CD4-positive, alpha-beta T cell treated with Interleukin-6 for 4 hours (primary cell): Measurements from ENCODE around the gene GRK5.
A peak's percentile ranks its signal among the peaks of the same experiment; 100 is the strongest.

Experiments
- DNase-seq: peaks from one replicate; pipeline ENCODE4 v3.0.0-alpha.2; 2020; ENCODE audit warnings: mixed read lengths

The GRK5 gene

DNA sequence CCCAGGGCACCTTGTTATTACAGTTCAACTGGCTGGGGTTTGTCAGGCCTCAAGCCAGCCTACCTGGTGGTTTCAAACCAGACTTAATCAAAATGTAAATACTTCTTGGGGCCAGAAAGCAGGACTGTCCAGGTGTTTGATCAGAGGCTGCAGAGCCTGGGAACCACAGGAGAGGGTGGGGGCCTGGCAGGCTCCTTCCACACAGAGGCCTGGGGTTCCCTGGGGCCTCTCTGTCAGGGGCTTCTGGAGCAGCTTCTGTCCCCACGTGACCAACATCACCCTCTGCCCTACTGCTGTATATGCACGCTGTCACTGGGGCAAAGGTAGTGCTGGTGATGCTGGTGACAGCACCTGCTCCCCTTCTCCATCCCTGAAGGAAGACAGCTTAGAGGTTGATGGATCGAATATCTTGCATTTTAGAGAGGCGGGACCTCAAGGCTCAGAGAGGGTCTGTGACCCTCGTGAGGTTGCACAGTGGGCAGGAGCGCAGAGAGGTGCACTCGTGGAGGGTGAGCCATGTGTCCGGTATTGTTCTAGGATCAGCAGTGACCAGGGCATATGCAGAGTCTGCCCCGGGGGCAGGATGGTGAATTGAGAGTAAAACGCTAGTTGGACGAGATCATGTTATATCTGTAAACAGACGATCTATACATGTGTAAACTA, 95.4 kb downstream of the GRK5 start:
- DNase-seq: no peak

- no peak for DNase-seq
Observed at GRCh38 chr10:119303886-119304285, 96.5 kb downstream of the GRK5 start.

GRCh38 chr10:119304541-119304940, 97.2 kb downstream of the GRK5 start:
- DNase-seq: no peak

- peak; percentile 90 for DNase-seq
Observed at GRCh38 chr10:119305860-119306513, 98.6 kb downstream of the GRK5 start.

- peak; percentile 86 for DNase-seq
Observed at GRCh38 chr10:119306514-119306951, 99.2 kb downstream of the GRK5 start.

GRCh38 chr10:119306986-119307392, 99.6 kb downstream of the GRK5 start:
- peak; percentile 42 for DNase-seq

- no peak for DNase-seq
Observed at GRCh38 chr10:119308089-119308488, 100.7 kb downstream of the GRK5 start.

GRCh38 chr10:119308551-119309422, 101.4 kb downstream of the GRK5 start:
- DNase-seq: no peak

DNA sequence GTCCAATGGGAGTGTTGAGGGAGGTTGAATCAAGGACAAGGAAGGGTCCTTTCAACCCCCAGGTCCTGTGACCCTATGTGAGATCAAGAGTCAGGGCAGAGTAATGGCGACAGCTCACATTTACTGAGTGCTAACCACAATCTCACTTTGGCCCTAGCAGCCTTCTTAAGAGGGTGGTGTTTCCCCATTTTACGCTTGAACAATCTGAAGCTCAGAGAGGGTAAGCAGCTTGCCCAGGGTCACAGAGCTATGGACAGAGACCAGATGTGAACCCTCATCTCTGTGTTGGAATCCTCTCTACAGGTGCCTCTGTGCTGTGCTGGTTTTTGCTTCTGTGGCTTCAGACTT, 102.0 kb downstream of the GRK5 start:
- DNase-seq: no peak

DNA sequence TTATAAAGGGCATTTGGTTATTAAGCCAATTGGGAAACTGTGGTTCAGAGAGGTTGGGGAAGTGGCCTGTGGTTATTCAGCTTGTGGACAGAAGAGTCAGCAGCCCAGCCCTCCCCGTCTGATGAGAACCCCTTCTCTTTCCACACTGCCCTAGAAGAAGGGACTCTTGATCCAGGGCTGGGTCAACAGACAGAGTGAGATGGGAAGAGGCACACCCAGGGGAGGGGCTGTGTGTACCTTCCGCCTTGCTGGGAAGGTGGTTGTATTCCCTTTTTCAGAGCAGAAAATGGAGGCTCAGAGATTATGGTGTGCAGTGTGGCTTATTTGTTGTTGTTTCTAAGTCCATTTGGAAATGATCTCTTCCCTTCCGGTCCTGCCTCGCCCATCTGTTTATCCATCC, 103.4 kb downstream of the GRK5 start:
- no peak for DNase-seq

DNA sequence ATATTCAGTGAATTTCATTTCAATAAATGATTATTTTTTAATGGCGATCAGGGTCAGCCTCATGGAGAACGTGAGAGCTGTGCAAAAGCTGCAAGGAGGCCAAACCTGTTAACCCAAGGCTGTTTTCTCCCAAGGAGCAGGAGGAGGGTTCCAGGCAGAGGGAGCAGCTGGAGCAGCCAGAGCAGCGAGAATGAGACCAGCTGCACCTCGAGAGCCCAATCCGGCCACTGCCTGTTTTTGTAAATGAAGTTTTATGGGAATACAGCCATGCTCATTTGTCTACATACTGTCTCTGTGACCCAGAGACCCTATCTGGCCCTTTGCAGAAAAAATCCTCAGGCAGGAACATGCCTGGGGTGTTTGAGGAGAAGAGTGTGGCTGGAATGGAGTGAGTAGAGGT, 104.9 kb downstream of the GRK5 start:
- no peak for DNase-seq

DNA sequence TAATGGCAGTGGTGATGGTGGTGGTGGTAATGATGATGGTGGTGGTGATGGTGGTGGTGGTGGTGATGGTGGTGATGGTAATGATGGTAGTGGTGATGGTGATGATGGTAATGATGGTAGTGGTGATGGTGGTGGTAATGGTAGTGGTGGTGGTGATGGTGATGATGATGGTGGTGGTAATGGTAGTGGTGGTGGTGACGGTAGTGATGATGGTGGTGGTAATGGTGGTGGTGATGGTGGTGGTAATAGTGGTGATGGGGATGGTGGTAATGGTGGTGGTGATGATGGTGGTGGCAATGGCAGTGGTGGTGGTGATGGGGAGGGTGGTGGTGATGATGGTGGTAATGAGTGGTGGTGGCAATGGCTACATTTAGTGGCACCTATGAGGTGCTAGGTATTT, 105.7 kb downstream of the GRK5 start:
- no peak for DNase-seq

DNA sequence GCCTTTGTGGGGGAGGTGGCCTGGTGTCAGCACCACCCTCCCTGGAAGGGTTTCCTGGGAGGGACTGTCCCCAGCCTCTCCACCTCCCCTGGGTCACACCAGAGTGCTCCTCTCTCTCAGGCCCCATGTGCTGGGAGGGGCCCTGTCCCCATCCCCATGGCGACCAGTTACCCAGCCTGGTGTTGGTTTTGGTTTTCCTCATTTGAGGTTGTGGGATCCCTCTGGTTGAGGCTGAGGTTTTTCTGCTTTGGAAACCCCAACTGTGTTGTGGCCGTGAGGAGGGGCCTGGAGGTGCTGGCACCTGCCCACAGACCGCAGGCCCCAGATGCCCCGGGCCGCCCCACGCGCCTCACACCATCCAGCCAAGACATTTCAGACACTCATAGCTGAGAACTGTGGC, 106.3 kb downstream of the GRK5 start:
- peak; percentile 52 for DNase-seq

- no peak for DNase-seq
Observed at GRCh38 chr10:119314061-119314460, 106.7 kb downstream of the GRK5 start.

DNA sequence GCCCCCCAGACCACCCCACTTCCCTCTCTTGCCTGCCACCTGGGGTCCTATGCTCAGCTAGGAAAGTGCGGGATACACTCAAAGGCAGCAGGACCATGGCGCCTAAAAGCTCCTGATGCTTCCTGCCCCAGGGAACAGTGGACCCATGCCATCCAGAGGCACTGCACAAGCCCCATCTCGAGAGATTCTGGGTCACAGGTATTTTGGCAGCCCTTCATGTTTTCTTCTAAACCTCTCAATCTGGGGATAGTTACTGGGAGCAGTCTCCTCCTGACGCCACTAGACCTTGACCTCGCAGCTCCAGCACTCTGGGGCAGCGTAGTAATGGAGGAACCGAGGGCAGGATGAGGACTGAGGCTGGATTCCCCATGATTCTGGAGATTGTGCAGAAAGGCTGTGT, 107.1 kb downstream of the GRK5 start:
- no peak for DNase-seq

DNA sequence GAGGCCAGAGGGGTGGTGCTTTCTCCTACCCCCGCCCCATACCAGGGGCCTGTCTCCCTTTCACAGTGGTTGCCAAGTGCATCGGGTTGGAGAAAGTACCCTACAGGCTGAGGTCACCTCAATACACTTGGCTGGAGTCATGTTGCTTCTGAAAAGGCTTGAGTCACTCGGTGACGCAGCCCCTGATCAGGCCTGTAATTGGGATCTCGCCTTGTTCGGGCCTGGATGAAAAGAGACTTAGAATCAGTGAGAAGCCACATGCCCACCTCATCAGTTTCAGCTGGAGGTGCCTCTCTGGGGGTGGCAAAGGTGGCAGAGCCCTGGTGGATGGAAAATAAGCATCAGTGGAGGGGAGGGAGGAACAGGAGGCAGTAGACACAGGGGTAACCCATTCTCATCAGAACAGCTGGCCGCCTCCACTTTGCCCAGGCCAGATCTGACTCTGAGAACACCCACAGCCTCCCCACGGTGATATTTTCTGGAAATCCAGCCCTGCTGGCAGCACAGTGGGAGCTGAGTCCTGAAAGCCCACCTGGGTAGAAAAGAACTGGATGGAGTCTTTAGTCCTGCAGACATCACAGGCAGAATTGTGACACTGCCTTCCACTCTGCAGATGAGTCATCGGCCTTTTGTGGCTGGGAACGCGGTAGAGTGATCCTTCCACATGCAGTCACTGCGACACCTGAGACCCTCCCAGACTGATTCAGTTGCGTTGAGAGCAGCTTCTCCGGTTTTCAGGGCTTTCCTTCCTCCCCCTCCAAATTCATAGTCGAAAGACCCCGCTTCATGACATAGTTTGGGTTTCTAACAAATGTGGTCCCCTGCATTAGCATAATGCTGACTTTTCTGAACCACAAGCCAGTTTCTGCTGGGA, 108.0 kb downstream of the GRK5 start:
- peak; percentile 77 for DNase-seq

- DNase-seq: no peak
Observed at GRCh38 chr10:119316002-119316358, 108.6 kb downstream of the GRK5 start.

DNA sequence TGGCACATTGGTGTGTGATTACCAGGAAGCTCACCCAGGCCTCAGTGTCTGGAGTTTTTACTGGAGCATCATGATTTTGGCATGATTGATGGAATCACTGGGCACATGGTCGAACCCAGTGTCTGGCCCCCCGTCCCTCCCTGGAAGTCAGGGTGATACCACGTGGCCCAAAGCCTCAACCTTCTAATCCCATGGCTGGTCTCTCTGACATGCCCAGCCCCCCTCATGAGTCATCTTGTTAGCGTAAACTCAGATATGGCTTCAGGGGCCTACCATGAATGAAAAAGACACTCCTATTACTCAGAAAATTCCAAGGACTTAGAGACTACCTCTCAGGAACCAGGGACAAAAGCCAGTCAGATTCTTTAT, 109.3 kb downstream of the GRK5 start:
- peak; percentile 29 for DNase-seq

- no peak for DNase-seq
Observed at GRCh38 chr10:119318411-119319160, 111.2 kb downstream of the GRK5 start.

DNA sequence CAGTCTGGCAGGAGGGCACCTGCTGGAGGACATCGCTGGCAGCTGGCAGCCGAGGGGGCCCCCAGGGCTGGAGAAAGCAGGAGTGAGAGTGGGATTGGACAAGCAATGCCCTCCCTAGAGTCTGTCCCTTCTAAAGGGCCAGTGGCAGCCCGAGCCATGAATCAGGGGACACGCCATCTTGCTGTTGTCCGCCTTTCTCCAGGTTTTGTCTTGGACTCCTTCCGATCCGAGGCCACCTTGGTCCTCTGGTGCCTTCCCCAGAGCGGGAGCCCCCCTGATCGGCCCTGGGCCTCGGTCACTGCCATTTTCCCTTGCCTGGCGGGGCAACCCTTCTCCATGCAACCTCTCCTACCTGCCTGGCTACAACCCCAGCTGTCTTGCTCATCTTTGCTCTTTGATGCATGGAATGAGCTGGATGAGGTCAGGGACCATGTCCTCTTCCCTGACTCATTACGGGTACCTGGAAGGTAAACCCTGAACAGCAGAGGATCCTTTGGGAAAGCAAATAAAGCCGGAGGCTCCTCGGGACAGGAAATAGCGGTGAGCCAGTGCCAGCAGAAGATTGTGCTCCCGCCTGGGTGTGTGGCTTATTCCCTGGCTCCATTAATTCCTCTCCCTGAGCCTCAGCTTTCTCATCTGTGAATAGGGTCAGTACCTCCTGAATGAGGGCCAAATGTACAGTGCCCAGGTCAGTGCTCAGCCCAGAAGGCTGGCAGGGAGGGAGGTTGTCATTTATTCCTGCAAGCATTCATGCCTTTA, 112.0 kb downstream of the GRK5 start:
- no peak for DNase-seq

- no peak for DNase-seq
Observed at GRCh38 chr10:119319920-119320258, 112.5 kb downstream of the GRK5 start.

DNA sequence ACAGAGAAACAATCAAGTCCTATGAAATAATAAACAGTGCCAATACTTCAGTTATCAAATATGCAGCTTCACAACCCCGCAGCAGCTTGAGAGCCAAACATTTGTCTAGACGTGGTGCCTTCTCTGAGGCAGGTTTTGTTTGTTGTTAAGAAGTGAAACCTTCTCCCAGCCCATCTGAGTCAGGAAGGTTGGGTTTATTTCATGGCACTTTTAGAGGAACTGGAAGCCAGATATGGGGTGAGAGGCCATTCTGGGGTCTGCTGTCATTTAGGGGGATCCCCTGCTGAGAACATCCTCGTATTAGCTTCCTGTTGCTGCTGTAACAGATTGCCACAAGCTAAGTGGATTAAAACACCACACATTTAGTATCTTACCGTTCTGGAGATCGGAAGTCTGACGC, 113.6 kb downstream of the GRK5 start:
- no peak for DNase-seq
